H1 (cell line): Measurements from ENCODE around the gene LIMK2. TPM values are rescaled to one million over a fixed set of nuclear protein-coding genes. Genes with fewer than 3 reads are reported as not detected.
A peak's percentile ranks its signal among the peaks of the same experiment; 100 is the strongest.

Source experiments
- CTCF ChIA-PET: fragments of 300-600 bp; sonication (Branson Sonifier 250); formaldehyde crosslinking; loops from one replicate; lab custom pipeline; 2021; ENCODE audit not compliant: partially characterized antibody; lab: Charles Lee
- POLR2A ChIA-PET: fragments of 300-600 bp; sonication (Branson Sonifier 250); formaldehyde crosslinking; loops from one replicate; lab custom pipeline; 2021; ENCODE audit warnings: inconsistent platforms; ENCODE audit not compliant: partially characterized antibody; lab: Charles Lee
- DNase-seq, 2 experiments: peaks; one replicate each; pipeline versions ENCODE4 v3.0.0 to v3.0.0-alpha.2; 2010 to 2022; ENCODE audit warnings: low spot score in 2 of 2, low read depth in 1 of 2, mixed read lengths in 1 of 2
- FAIRE-seq: peaks from 2 replicates; lab custom pipeline; 2011; peaks lifted over from hg19 to GRCh38; lab: Jason Lieb, UNC
- H2AFZ ChIP-seq: 2 replicates; pipeline ENCODE4 v1.8.1; 2012; ENCODE audit warnings: low read length, inconsistent platforms
- H2AK5ac ChIP-seq: 2 replicates; pipeline ENCODE4 v1.6.1; 2013; ENCODE audit warnings: low read depth, low read length
- H2BK120ac ChIP-seq: replicated peaks from 2 replicates; pipeline ENCODE3; 2013; ENCODE audit warnings: low read depth, low read length, inconsistent platforms
- H2BK12ac ChIP-seq: 2 replicates; pipeline ENCODE4 v1.6.1; 2013; ENCODE audit warnings: low read depth, low read length
- H2BK15ac ChIP-seq: 2 replicates; pipeline ENCODE4 v1.6.1; 2013; ENCODE audit warnings: low read length
- H2BK20ac ChIP-seq: 2 replicates; pipeline ENCODE4 v1.6.1; 2013; ENCODE audit warnings: low read length
- H2BK5ac ChIP-seq: 2 replicates; pipeline ENCODE4 v1.6.1; 2013; ENCODE audit warnings: low read depth, low read length
- H3K14ac ChIP-seq: 2 replicates; pipeline ENCODE4 v1.6.1; 2013; ENCODE audit warnings: inconsistent platforms; ENCODE audit not compliant: insufficient read length
- H3K18ac ChIP-seq: 2 replicates; pipeline ENCODE4 v1.6.1; 2013; ENCODE audit warnings: low read length; ENCODE audit errors: extremely low read depth
- H3K23ac ChIP-seq: 2 replicates; pipeline ENCODE4 v1.6.1; 2013; ENCODE audit warnings: inconsistent platforms; ENCODE audit not compliant: insufficient read length
- H3K23me2 ChIP-seq: 2 replicates; pipeline ENCODE4 v1.6.1; 2013; ENCODE audit warnings: low read depth, low read length
- H3K27ac ChIP-seq: 2 replicates; pipeline ENCODE4 v1.6.1; 2011; ENCODE audit warnings: low read depth, low read length, inconsistent platforms
- H3K27me3 ChIP-seq, 4 experiments: replicated peaks in 1 of 4; 1 replicate in 1 of 4; 2 replicates in 3 of 4; pipeline versions ENCODE4 v1.6.1 to v1.8.1; 2011 to 2013; ENCODE audit warnings: low read length in 3 of 4, mild to moderate bottlenecking in 3 of 4, inconsistent platforms in 2 of 4, mixed read lengths in 2 of 4, moderate library complexity in 1 of 4; ENCODE audit not compliant: control insufficient read depth in 3 of 4, insufficient read depth in 3 of 4; ENCODE audit errors: extremely low read depth in 1 of 4
- H3K36me3 ChIP-seq, 4 experiments: 2 replicates each; pipeline versions ENCODE4 v1.6.1 to v1.8.1; 2011 to 2013; ENCODE audit warnings: mild to moderate bottlenecking in 4 of 4, low read length in 3 of 4, moderate library complexity in 2 of 4, control low read depth in 1 of 4, inconsistent platforms in 1 of 4; ENCODE audit not compliant: insufficient read depth in 4 of 4, control insufficient read depth in 2 of 4
- H3K4ac ChIP-seq: replicated peaks from 2 replicates; pipeline ENCODE3; 2013; ENCODE audit warnings: low read length, low read depth, mixed read lengths, inconsistent platforms; ENCODE audit not compliant: insufficient read length
- H3K4me1 ChIP-seq, 4 experiments: replicated peaks in 1 of 4; 1 replicate in 1 of 4; 2 replicates in 3 of 4; pipeline versions ENCODE4 v1.6.1 to v1.8.1; 2011 to 2013; ENCODE audit warnings: low read length in 3 of 4, inconsistent platforms in 2 of 4, mixed read lengths in 1 of 4; ENCODE audit not compliant: insufficient read depth in 4 of 4, control insufficient read depth in 3 of 4
- H3K4me2 ChIP-seq, 2 experiments: 2 replicates each; pipeline versions ENCODE4 v1.6.1 to v1.8.1; 2011 to 2013; ENCODE audit warnings: low read depth in 2 of 2, low read length in 2 of 2, control low read depth in 1 of 2, inconsistent platforms in 1 of 2, mild to moderate bottlenecking in 1 of 2; ENCODE audit not compliant: insufficient read depth in 1 of 2
- H3K4me3 ChIP-seq, 4 experiments: fragments of 200-600, 300-600 bp in 1 of 4; sonication (generic), shearing (Covaris generic), sonication (Bioruptor Twin) in 1 of 4; 2 replicates each; pipeline versions ENCODE4 v1.5.1 to v1.8.1; 2011 to 2016; ENCODE audit warnings: low read length in 4 of 4, low read depth in 3 of 4, control low read depth in 2 of 4, inconsistent platforms in 2 of 4, mild to moderate bottlenecking in 2 of 4, mixed read lengths in 1 of 4, moderate library complexity in 1 of 4; ENCODE audit not compliant: insufficient read depth in 2 of 4; ENCODE audit errors: extremely low read depth in 1 of 4
- H3K56ac ChIP-seq: replicated peaks from 2 replicates; pipeline ENCODE3; 2013; ENCODE audit warnings: low read depth, mild to moderate bottlenecking, mixed read lengths, low read length, inconsistent platforms; ENCODE audit not compliant: insufficient read length
- H3K79me1 ChIP-seq: 2 replicates; pipeline ENCODE4 v1.6.1; 2013; ENCODE audit warnings: low read depth, low read length, control low read depth
- H3K79me2 ChIP-seq, 2 experiments: 2 replicates each; pipeline versions ENCODE4 v1.6.1 to v1.8.1; 2012 to 2013; ENCODE audit warnings: low read length in 2 of 2, mild to moderate bottlenecking in 2 of 2, inconsistent platforms in 1 of 2; ENCODE audit not compliant: insufficient read depth in 2 of 2, control insufficient read depth in 1 of 2
- H3K9ac ChIP-seq, 4 experiments: replicated peaks in 1 of 4; 1 replicate in 1 of 4; 2 replicates in 3 of 4; pipeline versions ENCODE4 v1.6.1 to v1.8.1; 2011 to 2013; ENCODE audit warnings: low read depth in 3 of 4, low read length in 3 of 4, control low read depth in 2 of 4, mild to moderate bottlenecking in 2 of 4, moderate library complexity in 2 of 4, inconsistent platforms in 1 of 4; ENCODE audit errors: extremely low read depth in 1 of 4
- H3K9me3 ChIP-seq, 2 experiments: 2 replicates each; pipeline versions ENCODE4 v1.6.1 to v1.8.1; 2012 to 2013; ENCODE audit warnings: mild to moderate bottlenecking in 2 of 2, moderate library complexity in 2 of 2, control low read depth in 1 of 2, inconsistent platforms in 1 of 2, low read depth in 1 of 2, low read length in 1 of 2, mixed read lengths in 1 of 2; ENCODE audit not compliant: insufficient read depth in 2 of 2
- H4K20me1 ChIP-seq, 2 experiments: replicated peaks in 1 of 2; 2 replicates each; pipeline versions ENCODE3 to v1.8.1; 2011 to 2013; ENCODE audit warnings: inconsistent platforms in 2 of 2, low read length in 2 of 2, mild to moderate bottlenecking in 1 of 2; ENCODE audit not compliant: insufficient read depth in 2 of 2, control insufficient read depth in 1 of 2
- H4K5ac ChIP-seq: 2 replicates; pipeline ENCODE4 v1.6.1; 2013; ENCODE audit warnings: low read length, low read depth, mixed read lengths, inconsistent platforms; ENCODE audit not compliant: insufficient read length
- H4K8ac ChIP-seq: 2 replicates; pipeline ENCODE4 v1.8.0; 2013; ENCODE audit warnings: mild to moderate bottlenecking, moderate library complexity, low read length, inconsistent platforms; ENCODE audit not compliant: insufficient read depth; ENCODE audit errors: extremely low read depth
- H4K91ac ChIP-seq: replicated peaks from 2 replicates; pipeline ENCODE3; 2013; ENCODE audit warnings: low read length, mixed read lengths, inconsistent platforms; ENCODE audit not compliant: insufficient read length
- CEBPB ChIP-seq: IDR thresholded peaks from 2 replicates; pipeline ENCODE4 v1.6.1; 2012; ENCODE audit warnings: low read depth, low read length
- EGR1 ChIP-seq: IDR thresholded peaks from 2 replicates; pipeline ENCODE4 v1.6.1; 2011; ENCODE audit warnings: low read depth, low read length, borderline replicate concordance
- JUND ChIP-seq: IDR thresholded peaks from 2 replicates; pipeline ENCODE4 v1.6.1; 2011; ENCODE audit warnings: mild to moderate bottlenecking, improper control_type of control experiment, low read length
- KDM5A ChIP-seq: fragments of 200-600 bp; IDR thresholded peaks from 2 replicates; pipeline ENCODE4 v1.7.1; 2012; ENCODE audit warnings: mild to moderate bottlenecking, low read length, inconsistent platforms, mixed read lengths
- MAFK ChIP-seq: IDR thresholded peaks from 2 replicates; pipeline ENCODE4 v1.6.1; 2012; ENCODE audit warnings: low read depth, mild to moderate bottlenecking, improper control_type of control experiment, low read length
- NANOG ChIP-seq: IDR thresholded peaks from 2 replicates; pipeline ENCODE4 v1.6.1; 2011; ENCODE audit warnings: low read length, low read depth, mild to moderate bottlenecking, inconsistent platforms; ENCODE audit not compliant: insufficient read depth, poor library complexity, severe bottlenecking
- PHF8 ChIP-seq: fragments of 200-600 bp; sonication (generic); conservative IDR thresholded peaks from 2 replicates; pipeline ENCODE4 v1.7.1; 2012; ENCODE audit warnings: low read depth, mild to moderate bottlenecking, inconsistent platforms, low read length, moderate library complexity
- SAP30 ChIP-seq: fragments of 300-600 bp; sonication (generic); IDR thresholded peaks from 2 replicates; pipeline ENCODE4 v1.7.1; 2012; ENCODE audit warnings: low read length, moderate library complexity, mild to moderate bottlenecking, inconsistent platforms; ENCODE audit not compliant: insufficient read depth, insufficient replicate concordance
- WGBS, 2 experiments: shearing (Covaris generic) in 1 of 2; methylation state at CpG; one replicate each; pipeline versions ENCODE4 v1.1.6 to v1.1.7; 2013 to 2015; ENCODE audit warnings: low lambda C conversion rate in 2 of 2, mixed read lengths in 2 of 2, inconsistent platforms in 1 of 2, low coverage in 1 of 2, missing lambda C conversion rate in 1 of 2; ENCODE audit not compliant: insufficient replicate concordance in 2 of 2, insufficient coverage in 1 of 2, insufficient read length in 1 of 2; ENCODE audit errors: extremely low coverage in 1 of 2, missing lambda C conversion rate in 1 of 2; 5-methylcytosine and 5-hydroxymethylcytosine counted together
- polyA plus RNA-seq, 7 experiments: library from polyadenylated mRNA; depleted of rRNA in 3 of 7; stranded (reverse) in 5 of 7; unstranded in 2 of 7; fragments of >200 nt in 5 of 7; fragments of 200-250 nt in 2 of 7; gene quantifications; 1 replicate in 5 of 7; 2 replicates in 1 of 7; 4 replicates in 1 of 7; pipeline versions ENCODE4 v1.2.1 to v1.2.3, GENCODE V29; 2011 to 2013; ENCODE audit warnings: missing spikeins in 2 of 7, mixed read lengths in 2 of 7
- total RNA-seq: library from RNA; stranded (reverse); fragmentation: NEBNext Ultra II Directional; extraction: Animal tissue kit (Norgen Biotek cat#: 25700); gene quantifications from 2 replicates; pipeline ENCODE4 v1.2.1, GENCODE V29; 2021

Gene LIMK2
- total and polyA plus RNA-seq, 2 of the 8 experiments (the other 6 are each of a cell fraction or from before 2014, with no cell fraction given) = 13.2 to 37.6 TPM

DNA sequence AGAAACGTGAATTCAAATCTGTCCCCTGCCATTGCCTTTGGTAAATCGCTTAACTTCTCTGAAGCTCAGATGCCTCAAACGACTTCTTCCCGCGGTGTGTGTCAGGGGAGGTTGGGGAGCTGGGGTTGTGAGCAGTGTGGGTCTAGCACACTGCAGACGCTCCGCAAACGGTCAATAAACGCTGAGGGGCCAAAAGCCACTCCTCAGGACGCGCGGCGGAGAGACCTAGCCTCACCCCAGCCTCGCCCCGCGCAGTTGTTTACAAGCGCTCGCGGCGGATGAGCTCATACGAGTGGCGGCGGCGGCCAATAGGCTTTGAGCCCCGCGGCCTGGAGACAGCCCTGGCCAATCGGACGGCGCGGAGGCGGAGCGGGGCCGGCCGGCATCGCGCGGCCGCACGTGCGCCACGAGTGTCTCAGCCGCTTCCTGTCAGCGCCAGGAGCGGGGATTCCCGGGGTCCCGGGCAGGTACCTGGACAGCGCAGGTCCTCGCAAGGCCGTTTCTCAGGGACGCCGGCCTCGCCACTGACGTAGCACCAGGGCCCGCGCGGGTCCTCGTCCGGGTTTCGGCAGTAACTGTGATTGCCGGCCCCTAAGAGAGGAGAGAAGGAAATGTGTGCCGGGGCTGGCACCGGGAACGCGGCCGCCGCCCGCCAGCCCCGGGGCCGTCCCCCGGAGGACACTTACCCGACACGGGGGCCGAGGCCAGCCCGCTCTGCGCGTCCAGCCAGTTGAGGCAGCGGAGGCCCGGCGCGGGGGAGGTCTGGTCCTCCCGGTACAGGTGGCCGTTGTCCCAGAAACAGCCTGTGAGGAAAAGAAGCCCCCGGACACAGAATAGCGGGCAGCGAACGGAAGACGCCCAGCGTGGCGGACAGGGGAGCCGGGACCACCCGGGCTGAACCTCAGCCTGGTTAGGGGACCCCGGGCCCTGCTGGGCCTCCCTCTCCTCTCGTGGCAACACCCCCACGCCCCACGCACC, 78.7 kb downstream of the LIMK2 start:
- peak overlapping the region; percentile 76 for H4K8ac ChIP-seq
- H3K9me3 ChIP-seq = no peaks in the 10 kb centered on the region
- H3K36me3 ChIP-seq = no peaks in the 10 kb centered on the region
- no peaks in the 10 kb centered on the region for H3K79me2 ChIP-seq
- H4K5ac ChIP-seq = no peak overlapping the region
- no peak overlapping the region for H4K91ac ChIP-seq
- H3K56ac ChIP-seq = no peak overlapping the region
- no peak overlapping the region for H3K27ac ChIP-seq
- peak overlapping the region; percentile 28 to 62 (median 38) for H3K4me3 ChIP-seq
- no peak for FAIRE-seq
- CTCF ChIA-PET = interaction anchor here (0.7 to 4.3 kb wide), 6 partner anchors 8 to 23 kb away, joined by 3 to 25 read pairs (median 6); no protein-coding TSS in a partner anchor
- peaks cover 8% of the 10 kb centered on the region for H3K23me2 ChIP-seq
- no peaks in the 10 kb centered on the region for H4K20me1 ChIP-seq
- H3K4me1 ChIP-seq = peaks cover 0 to 14% (median 5%) of the 10 kb centered on the region in 4 experiments; a peak in 4 of 7 replicates
- H2BK12ac ChIP-seq = no peak overlapping the region
- no peak overlapping the region for H2BK20ac ChIP-seq
- peak overlapping the region; percentile 94; the same call in 1 of the 2 replicates for H2AFZ ChIP-seq
- no peak overlapping the region for H2BK5ac ChIP-seq
- POLR2A ChIA-PET = interaction anchor here (0.5 to 2.1 kb wide), 7 partner anchors 9 to 69 kb away, joined by 3 to 13 read pairs (median 5); partner anchors contain the start of gene PATZ1
- H3K9ac ChIP-seq = peak overlapping the region in 3 of 4 experiments; percentile 51 to 67 (median 66); a peak in 5 of 7 replicates
- H3K27me3 ChIP-seq = peaks cover 6 to 30% (median 20%) of the 10 kb centered on the region in 4 experiments; a peak in 6 of 7 replicates
- no peak overlapping the region for H2AK5ac ChIP-seq
- H2BK15ac ChIP-seq = no peak overlapping the region
- H2BK120ac ChIP-seq = no peak overlapping the region
- no peak overlapping the region for H3K18ac ChIP-seq
- WGBS, 2 experiments = 5% methylated on average over 67 of the region's 95 CpGs; no CpG with 5 or more reads in 1 of the 2 experiments
- H3K14ac ChIP-seq = no peak overlapping the region
- H3K23ac ChIP-seq = no peak overlapping the region
- peak overlapping the region; percentile 94 to 97 for H3K4me2 ChIP-seq
- DNase-seq = peak; percentile 53 to 90
- H3K4ac ChIP-seq = no peak overlapping the region
- H3K79me1 ChIP-seq = no peaks in the 10 kb centered on the region
- TF ChIP-seq MAFK = no peak
- TF ChIP-seq EGR1 = peak; percentile 50; the same call in 1 of the 2 replicates
- TF ChIP-seq SAP30 = no peak
- peak; percentile 78 for TF ChIP-seq JUND
- TF ChIP-seq CEBPB = no peak
- peak; percentile 54; the same call in 1 of the 2 replicates for TF ChIP-seq PHF8
- TF ChIP-seq KDM5A = no peak
- no peak for TF ChIP-seq NANOG
